ENCODE results near the gene SH3BP2. TPM values are rescaled to one million over a fixed set of nuclear protein-coding genes. Genes with fewer than 3 reads are reported as not detected.

The SH3BP2 gene
- total and polyA plus RNA-seq, 10 of the 15 experiments (the other 5 are each of a cell fraction or from before 2014, with no cell fraction given): 1.1 to 61.8 (median 23.9) TPM

Other genes with a start within 250 kb of the SH3BP2 start
- 55.0 and 59.8 TPM in 2 replicates for gene TNIP2, start 36.7 kb upstream of the SH3BP2 start, total RNA-seq (2014; rRNA removed)
- gene TNIP2, start 36.7 kb upstream of the SH3BP2 start, total RNA-seq (2014; rRNA removed; fragmentation: Illumina TruSeq; extraction: Trizol): 29.1 and 29.8 TPM in 2 replicates
- 62.9 and 64.8 TPM in 2 replicates for gene TNIP2, start 36.7 kb upstream of the SH3BP2 start, total RNA-seq (2021)
- 27.9 and 42.0 TPM in 2 replicates for gene TNIP2, start 36.7 kb upstream of the SH3BP2 start, polyA plus RNA-seq (2011; rRNA removed)
- gene TNIP2, start 36.7 kb upstream of the SH3BP2 start, polyA plus RNA-seq (2014; fragmentation: Illumina TruSeq; extraction: Trizol): 7.1 and 21.4 TPM in 2 replicates
- gene TNIP2, start 36.7 kb upstream of the SH3BP2 start, polyA plus RNA-seq (2014; fragmentation: Nextera tagmentation; extraction: Ambion mirVana): 1 to 10 TPM; 1.4 to 3.4 TPM
- 64.9 and 68.5 TPM in 2 replicates for gene TNIP2, start 36.7 kb upstream of the SH3BP2 start, polyA plus RNA-seq (2014; rRNA removed)
- gene TNIP2, start 36.7 kb upstream of the SH3BP2 start, polyA plus RNA-seq (2016; fragmentation: Nextera tagmentation; extraction: Ambion mirVana): 10 to 100 TPM; 49.1 to 59.0 TPM
- gene ADD1, start 50.8 kb downstream of the SH3BP2 start, total RNA-seq (2014; rRNA removed): 128 and 136 TPM in 2 replicates
- gene ADD1, start 50.8 kb downstream of the SH3BP2 start, total RNA-seq (2014; rRNA removed; fragmentation: Illumina TruSeq; extraction: Trizol): 65.6 and 70.1 TPM in 2 replicates
- 182 and 183 TPM in 2 replicates for gene ADD1, start 50.8 kb downstream of the SH3BP2 start, total RNA-seq (2021)
- 75.4 and 93.5 TPM in 2 replicates for gene ADD1, start 50.8 kb downstream of the SH3BP2 start, polyA plus RNA-seq (2011; rRNA removed)
- gene ADD1, start 50.8 kb downstream of the SH3BP2 start, polyA plus RNA-seq (2014; fragmentation: Illumina TruSeq; extraction: Trizol): 97.2 and 107 TPM in 2 replicates
- gene ADD1, start 50.8 kb downstream of the SH3BP2 start, polyA plus RNA-seq (2014; fragmentation: Nextera tagmentation; extraction: Ambion mirVana): 10 to 100 TPM; 21.6 to 50.2 TPM
- gene ADD1, start 50.8 kb downstream of the SH3BP2 start, polyA plus RNA-seq (2014; rRNA removed): 113 and 126 TPM in 2 replicates
- gene ADD1, start 50.8 kb downstream of the SH3BP2 start, polyA plus RNA-seq (2016; fragmentation: Nextera tagmentation; extraction: Ambion mirVana): 100 to 1,000 TPM; 113 to 116 TPM
- 40.3 and 42.1 TPM in 2 replicates for gene NOP14, start 170.3 kb downstream of the SH3BP2 start, total RNA-seq (2014; rRNA removed)
- 52.5 and 57.3 TPM in 2 replicates for gene NOP14, start 170.3 kb downstream of the SH3BP2 start, total RNA-seq (2014; rRNA removed; fragmentation: Illumina TruSeq; extraction: Trizol)
- gene NOP14, start 170.3 kb downstream of the SH3BP2 start, total RNA-seq (2021): 74.3 and 80.6 TPM in 2 replicates
- 17.2 and 18.8 TPM in 2 replicates for gene NOP14, start 170.3 kb downstream of the SH3BP2 start, polyA plus RNA-seq (2011; rRNA removed)
- gene NOP14, start 170.3 kb downstream of the SH3BP2 start, polyA plus RNA-seq (2014; fragmentation: Illumina TruSeq; extraction: Trizol): 64.9 and 65.2 TPM in 2 replicates
- gene NOP14, start 170.3 kb downstream of the SH3BP2 start, polyA plus RNA-seq (2014; fragmentation: Nextera tagmentation; extraction: Ambion mirVana): 10 to 100 TPM; 13.8 to 24.7 TPM
- gene NOP14, start 170.3 kb downstream of the SH3BP2 start, polyA plus RNA-seq (2014; rRNA removed): 31.6 and 36.4 TPM in 2 replicates
- 10 to 100 TPM; 74.5 to 76.6 TPM for gene NOP14, start 170.3 kb downstream of the SH3BP2 start, polyA plus RNA-seq (2016; fragmentation: Nextera tagmentation; extraction: Ambion mirVana)
- 2.3 and 2.5 TPM in 2 replicates for gene GRK4, start 170.5 kb downstream of the SH3BP2 start, total RNA-seq (2014; rRNA removed)
- gene GRK4, start 170.5 kb downstream of the SH3BP2 start, total RNA-seq (2014; rRNA removed; fragmentation: Illumina TruSeq; extraction: Trizol): 2.4 and 2.9 TPM in 2 replicates
- gene GRK4, start 170.5 kb downstream of the SH3BP2 start, total RNA-seq (2021): 3.0 and 3.6 TPM in 2 replicates
- 1.3 and 1.5 TPM in 2 replicates for gene GRK4, start 170.5 kb downstream of the SH3BP2 start, polyA plus RNA-seq (2011; rRNA removed)
- gene GRK4, start 170.5 kb downstream of the SH3BP2 start, polyA plus RNA-seq (2014; fragmentation: Illumina TruSeq; extraction: Trizol): 2.3 TPM in 2 replicates
- gene GRK4, start 170.5 kb downstream of the SH3BP2 start, polyA plus RNA-seq (2014; fragmentation: Nextera tagmentation; extraction: Ambion mirVana): 1 to 10 TPM; 1.1 to 1.6 TPM
- 2.9 and 3.0 TPM in 2 replicates for gene GRK4, start 170.5 kb downstream of the SH3BP2 start, polyA plus RNA-seq (2014; rRNA removed)
- 1 to 10 TPM; 3.4 to 4.0 TPM for gene GRK4, start 170.5 kb downstream of the SH3BP2 start, polyA plus RNA-seq (2016; fragmentation: Nextera tagmentation; extraction: Ambion mirVana)